ENCODE results near the gene GHR.

GRCh38 chr5:42492974-42493373 lies 69.7 kb downstream of the GHR start:
- TF ChIP-seq CTCF (conservative IDR thresholded peaks at IDR 0.05; ENCODE audit: low read depth, low read length), result no peak
- no peak for TF ChIP-seq EZH2 (IDR thresholded peaks at IDR 0.05; ENCODE audit: borderline replicate concordance, low read depth, low read length, poor library complexity, severe bottlenecking)
